Muscle of back (tissue), 11 donors: ENCODE results near the gene AMN. TPM values are rescaled to one million over a fixed set of nuclear protein-coding genes. Genes with fewer than 3 reads are reported as not detected.
A peak's percentile ranks its signal among the peaks of the same experiment; 100 is the strongest.
"Not testable (repeated sequence)": the region's sequence is repeated elsewhere in the genome, so short reads cannot be mapped to it uniquely, and the experiment has no call there.

Source experiments
- DNase-seq, 3 donors: peaks; one replicate each; pipeline versions ENCODE4 v3.0.0 to v3.0.0-alpha.2; 2013
- polyA plus RNA-seq, 10 donors: library from polyadenylated mRNA; unstranded; fragments of 120-200 nt; gene quantifications; one replicate each; pipeline ENCODE4 v1.2.1, GENCODE V29; 2013; ENCODE audit not compliant: insufficient read length in 10 of 10

Gene AMN
- polyA plus RNA-seq, 10 donors = 0.26 to 1.4 (median 0.39) TPM

DNA sequence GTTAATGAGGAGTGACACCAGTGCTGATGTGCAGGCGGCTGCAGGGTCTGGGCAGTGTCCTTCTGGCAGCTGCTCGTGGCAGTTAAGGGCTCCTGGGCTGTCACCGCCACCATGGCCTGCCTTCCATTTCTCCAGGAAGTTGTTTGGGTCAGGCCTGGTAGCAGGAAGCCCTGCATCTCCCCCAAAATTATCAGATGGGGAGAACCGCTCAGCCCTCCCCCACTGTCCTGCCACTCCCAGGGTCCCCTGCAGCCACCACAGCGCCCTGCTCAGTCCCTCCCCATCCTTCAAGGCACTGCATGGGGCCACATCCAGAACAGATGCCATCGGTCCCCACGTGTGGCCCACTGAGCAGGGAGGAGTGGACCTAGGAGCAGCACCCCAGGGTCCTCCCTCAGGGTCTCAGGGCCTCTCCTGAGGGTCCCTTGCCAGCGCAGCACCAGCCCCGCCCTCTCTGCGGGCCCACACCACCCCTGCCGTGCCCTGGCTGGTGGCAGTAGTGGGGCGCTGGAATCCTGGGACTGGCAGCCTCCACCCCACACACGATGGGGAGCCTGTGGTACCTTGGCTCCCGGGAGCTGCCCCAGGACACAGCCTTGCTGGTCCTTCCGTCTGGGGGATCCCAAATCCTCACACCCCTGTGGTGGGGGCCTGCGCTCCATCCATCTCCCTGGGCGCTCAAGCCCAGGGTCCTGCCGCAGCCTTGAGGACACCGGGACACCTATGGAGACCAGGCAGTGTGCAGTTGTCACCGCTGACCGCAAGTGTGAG is 10.3 kb upstream of the AMN start:
- no peak for DNase-seq

DNA sequence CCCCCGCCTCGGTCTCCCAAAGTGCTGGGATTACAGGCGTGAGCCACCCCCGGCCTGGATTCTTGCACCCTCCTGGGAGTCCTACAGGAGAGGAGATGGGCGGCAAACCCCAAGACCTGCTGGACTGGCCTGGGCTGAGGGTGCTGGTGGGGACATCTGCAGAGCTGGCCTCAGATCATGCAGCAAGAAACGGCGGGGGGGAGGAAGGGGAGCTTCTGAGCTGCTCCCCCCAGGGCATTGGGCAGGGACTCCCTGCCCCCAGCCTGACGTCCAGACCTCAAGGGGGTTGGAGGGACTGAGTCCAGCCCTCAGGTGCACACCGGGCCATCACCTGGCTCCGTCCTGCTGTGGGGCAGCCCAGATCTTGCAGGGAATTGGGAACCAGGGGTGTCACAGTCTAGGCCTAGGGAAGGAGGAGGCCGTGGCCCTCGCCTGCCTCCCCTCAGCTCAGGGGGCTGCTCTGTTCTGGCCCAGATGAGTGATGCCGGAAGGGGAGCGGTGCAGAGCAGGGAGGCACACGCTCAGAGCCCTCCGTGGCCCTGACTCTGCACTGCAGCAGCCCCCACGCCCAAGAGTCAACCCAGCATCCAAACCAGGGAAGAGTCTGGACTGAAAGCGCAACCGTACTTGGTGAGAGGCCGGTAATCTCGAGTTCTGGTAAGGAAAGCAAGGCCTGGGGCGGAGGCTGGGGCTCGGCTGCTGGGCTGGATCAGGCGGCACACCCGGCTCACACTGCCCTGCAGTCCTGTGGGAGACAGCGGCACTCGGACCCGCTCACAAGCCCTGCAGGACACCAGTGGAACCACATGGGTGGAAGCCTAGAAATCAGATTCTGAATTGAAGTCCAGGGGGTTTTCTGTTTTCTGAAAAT is 8.9 kb upstream of the AMN start:
- DNase-seq = no peak

DNA sequence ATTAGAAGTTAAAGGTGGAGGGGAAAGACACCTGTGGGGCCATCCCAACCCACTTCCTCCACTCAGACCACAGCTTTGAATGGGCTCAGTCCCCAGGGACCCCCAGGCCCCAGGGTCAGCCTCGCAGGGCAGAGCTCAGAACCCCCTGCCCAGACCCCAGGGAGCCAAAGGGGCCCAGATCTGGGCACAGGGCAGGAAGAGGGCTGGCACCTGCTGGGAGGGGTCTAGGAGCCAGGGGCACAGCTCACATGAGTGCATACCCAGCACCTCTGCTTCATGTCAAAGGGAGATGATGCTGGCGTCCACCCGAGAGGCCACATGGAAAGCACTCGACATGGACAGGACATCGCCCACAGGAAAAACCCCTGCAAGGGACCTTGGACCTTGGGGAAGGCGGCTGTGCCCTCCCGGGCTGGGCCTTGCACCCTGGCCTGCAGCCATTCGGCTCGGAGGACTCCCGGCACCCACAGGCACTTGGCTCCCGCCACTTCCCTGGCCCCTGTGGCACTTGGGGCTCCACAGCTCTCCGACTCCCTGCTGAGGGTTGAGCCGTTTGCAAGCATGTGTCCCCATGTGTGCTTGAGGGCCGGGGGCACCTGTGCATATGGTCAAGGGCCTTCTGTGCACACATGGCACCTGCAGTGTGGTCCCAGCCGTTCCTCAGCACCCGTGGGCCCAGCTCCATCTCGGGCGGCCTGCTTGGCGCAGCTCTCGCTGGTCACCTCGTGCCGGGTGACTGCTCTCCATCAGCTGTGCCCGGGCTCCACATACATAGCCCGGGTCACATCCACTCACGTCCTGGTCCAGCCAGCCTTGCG is 7.8 kb upstream of the AMN start:
- no peak for DNase-seq

DNA sequence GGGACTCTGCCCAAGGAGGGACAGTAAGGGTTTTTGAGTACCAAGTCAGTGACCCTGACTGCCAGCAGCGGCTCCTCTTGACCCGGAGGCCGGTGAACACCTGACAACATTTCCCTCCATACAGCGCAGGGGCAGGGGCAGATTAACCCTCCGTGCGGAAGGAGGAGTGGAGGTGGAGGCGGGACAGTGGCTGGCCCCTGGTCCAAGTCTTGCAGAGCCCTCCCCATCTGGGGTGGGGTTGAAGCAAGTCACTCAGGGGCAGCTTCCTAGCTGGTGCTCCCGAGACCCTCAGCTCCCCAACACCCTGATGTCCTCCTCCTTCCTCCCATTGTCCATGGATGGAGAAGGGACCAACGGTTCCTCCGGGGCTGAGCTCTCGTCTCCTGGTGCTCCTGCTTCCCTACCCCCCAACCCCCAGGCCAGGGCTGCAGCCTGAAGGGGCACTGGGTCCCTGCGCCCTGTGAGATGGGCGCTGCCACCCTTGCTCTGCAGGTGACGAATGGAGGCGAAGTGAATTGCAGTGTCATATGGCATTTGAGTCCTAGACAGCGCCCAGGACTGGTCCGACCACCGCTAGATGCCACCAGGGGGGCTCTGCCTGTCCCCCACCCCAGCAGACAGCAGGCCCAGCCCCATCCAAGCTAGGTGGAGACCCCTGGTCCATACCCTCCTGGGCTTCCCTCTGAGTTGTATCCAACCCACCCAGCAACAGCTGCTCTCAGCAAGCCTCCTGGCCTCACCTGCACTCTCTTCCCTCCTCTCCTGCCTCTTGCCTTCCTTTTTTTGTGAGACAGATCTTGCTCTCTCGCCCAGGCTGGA is 7.0 kb upstream of the AMN start:
- DNase-seq = no peak

DNA sequence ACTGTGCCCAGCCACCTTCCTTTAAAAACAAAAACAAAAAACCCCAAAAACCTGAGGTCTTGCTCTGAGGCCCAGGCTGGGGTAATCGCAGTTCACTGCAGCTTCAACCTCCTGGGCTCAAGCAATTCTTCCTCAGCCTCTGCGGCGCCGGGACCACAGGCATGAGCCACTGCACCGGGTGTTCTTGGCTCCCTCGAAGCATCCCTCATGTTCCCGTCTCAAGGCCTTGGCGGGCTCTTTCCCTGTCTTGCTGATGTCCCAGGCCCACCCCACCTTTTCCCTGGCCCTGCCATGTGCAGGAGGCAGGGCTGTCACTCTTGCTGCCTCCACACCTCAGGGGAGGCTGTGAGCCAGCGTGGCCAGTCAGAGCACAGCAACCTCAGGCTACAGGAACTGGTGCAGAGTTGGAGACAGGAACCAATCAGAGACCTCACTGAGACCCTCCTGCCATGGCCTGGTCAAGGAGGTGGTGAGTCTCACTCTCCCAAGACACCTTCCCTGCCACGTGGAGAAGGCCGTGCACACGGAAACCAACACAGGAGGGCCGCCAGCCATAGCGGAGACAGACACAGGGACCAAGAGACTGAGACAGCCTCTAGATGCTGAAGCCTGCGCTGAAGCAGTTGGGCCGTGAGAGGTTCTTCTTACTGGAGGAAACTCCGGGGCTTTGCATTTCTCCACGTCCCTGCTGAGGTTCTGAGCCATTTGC is 6.0 kb upstream of the AMN start:
- no peak for DNase-seq

DNA sequence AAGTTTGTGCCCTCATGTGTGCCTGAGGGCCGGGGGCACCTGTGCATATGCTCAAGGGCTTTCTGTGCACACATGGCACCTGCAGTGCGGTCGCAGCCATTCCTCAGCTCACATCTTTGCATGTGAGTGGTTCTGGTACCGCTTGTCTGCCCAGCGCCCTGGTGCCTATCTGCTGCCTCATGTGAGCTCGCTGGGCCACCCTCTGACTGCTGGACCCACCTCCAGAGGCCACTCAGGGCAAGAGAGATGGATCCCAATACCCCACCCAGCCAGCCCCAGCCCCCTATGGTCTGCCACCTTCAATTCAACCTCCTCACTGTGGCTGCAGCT is 5.4 kb upstream of the AMN start:
- DNase-seq = no peak

DNA sequence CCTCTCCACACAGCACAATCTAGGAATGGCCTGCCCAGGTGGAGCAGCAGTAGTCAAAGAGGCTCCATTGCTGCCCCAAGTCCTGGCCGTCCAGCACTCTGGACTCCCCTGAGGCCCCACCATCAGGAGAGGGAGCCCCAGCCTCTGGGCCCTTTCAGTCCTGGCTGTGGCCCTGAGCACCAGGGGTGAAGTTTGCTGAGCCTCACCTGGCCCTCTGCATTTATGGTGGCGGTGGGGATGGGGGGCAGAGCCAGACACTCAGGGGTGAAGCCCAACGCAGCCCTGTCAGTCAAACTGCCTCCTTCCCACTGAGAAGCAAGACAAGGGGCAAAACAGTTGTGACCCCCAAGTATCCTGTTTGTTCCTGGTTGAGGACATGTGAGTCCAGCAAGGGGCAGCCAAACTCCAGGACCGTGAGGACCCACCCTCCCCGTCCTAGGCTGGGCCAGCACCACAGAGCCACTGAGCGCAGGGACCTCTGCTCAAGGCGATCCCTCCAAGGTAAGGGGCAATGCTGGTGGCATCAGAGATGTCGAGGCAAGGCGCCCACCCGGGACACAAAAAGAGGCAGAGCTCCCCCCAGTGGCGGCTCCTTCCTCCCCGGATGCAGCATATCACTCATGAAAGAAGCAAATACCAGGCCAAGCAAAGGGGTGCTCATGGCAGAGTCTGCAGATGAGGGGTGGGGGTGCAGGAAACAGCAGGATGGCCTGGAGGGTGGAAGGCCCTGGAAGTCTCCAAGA is 4.8 kb upstream of the AMN start:
- DNase-seq = peak in 1 of 3 donors; percentile 61

DNA sequence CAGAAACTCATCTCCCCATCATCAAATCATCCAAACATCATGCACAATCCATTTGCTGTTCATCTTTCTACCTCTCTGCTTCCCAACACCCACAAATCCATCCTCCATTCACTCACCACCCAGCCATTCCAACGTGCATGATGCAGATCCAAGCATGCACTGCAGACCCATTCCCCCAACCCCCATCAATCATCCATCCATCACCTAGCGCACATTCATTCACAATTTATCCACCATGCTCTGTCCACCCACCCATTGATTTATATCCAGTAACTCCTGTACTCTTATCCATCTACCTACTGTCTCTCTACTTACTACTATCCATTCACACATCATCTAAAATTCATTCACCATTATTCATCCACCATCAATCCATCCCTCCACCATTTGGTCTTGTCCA is 4.0 kb upstream of the AMN start:
- DNase-seq = no peak

DNA sequence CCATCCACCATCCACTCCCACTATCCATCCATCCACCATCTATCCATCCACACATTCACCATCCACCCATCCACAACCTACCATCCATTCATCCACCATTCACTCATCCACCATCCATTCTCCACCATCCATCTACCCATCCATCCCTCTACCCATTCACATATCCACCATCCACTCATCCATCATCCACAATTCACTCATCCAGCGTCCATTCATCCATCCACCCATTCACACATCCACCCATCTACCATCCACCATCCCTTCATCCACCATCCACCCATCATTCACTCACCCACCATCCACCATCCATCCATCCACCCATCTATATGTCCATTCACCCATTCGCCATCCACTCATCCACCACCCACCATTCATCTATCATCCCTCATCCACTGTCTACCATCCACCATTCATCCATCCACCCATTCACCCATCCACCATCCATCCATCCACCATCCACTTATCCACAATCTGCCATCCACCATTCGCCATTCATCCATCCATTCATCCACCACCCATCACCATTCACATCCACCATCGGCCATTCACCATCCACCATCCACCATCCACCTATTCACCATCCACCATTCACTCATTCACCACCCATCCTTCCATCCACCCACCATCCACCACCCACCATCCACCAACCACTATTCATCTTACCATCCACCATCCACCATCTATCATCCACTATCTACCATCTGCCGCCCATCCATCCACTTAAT is 2.0 kb upstream of the AMN start:
- no peak for DNase-seq

DNA sequence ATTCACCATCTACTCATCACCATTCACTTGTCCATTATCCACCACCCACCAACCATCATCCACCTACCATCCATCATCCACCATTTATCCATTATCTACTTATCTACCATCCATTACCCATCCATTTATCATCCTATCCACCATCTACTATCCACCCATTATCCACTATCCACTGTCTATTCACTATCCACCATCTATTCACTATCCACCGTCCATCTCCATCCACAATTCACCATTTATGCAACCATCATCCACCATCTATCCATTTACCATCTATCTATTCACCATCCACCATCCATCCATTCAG is 1.5 kb upstream of the AMN start:
- DNase-seq = no peak

DNA sequence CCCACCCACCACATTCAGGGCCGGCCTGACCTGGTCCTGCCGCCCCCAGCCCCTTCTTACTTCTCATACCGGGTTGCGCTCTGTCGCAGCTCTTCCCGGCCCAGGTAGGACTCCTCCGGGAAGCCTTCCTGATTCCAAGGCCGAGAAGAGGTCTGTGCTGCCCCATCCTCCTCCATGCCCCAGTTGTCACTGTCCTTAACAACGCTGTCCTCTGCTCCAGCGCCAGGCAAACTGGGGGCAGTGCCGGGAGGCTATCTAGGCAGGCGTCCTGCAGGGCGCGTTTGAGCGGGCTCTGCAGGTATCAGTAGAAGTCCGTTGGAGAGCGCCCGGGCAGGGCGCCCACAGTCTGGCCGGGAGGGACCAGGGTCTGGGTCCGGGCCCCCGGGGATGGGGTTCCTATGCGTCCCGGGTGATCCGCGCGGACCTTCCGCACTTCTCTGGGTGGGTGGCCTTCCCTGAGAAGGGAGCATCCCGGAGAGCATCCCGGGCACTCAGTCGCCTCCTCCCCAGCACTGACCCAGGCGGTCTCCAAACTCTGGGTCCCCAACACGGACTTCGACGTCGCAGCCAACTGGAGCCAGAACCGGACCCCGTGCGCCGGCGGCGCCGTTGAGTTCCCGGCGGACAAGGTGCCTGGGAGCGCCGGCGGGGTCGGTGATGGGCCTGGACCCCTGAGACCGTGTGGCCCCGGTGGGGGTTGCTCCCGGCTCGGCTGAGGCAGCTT is 900 bp downstream of the AMN start:
- DNase-seq = no peak

DNA sequence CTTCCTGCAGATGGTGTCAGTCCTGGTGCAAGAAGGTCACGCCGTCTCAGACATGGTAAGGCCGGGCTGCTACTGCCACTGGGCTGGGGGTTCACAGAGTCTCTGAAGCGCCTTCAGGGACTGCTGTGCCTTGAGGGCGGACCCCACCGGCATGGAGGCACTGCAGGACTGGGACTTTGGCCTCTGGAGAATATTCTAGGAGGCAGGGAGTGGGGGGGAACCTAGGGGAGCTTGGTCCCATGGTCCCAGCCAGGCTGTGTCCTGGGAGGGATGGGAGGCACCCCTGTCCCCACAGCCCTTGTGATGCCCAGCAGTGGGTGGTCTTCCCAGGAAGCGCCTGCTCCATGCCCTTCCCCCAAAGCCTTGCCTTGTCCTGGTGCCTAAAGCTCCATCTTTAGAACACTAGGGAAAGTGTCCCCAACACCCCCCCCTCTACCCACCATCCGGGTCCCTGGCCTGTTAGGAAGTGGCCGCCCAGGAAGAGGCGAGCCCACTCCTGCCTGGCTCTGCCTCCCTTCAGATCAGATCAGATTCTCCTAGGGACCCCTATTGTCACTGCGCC is 1.5 kb downstream of the AMN start:
- DNase-seq = no peak

DNA sequence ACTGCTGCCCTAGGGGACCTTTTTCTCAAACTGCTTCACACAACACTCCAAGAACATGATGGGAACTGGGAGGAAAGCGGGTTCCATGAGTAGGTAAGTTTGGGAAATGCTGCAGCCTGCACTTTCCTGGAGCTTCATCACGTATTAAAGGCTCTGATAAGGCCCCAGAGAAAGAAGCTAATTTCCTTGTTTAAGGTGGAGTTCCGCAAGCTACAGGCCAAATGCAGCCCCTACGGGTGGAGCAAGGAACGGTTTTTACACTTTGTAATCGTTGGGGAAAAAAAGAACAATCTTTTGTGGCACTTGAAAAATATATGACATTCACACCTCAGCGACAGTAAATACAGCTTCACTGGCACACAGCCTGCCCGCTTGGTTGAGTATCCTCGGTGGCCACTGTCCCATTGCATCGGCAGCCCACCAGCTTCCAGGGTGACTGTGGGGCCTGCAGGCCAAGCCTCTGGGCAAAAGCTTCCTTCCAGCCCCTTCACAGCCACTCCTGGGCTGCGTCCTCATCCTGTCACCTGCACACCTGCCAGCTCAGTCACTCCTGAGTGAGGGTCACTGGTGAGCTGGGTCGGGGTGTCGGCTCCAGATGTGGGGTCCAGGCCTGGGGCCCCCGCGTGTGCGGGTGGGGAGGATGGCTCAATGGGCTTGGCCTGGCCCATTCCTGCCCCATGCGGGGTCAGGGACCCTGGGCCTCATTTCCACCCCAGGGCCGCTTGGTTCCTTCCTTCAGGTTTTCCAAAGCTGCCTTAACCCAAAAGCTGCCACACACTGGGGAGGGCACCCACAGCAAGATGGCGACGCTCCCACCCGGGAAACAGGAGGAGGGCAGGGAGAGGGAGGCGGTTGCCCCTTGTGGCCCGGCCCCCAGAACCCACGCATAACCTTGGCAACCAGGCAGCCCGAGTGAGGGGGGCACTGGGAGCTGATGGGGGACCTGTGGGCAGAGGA is 2.4 kb downstream of the AMN start:
- no peak for DNase-seq

DNA sequence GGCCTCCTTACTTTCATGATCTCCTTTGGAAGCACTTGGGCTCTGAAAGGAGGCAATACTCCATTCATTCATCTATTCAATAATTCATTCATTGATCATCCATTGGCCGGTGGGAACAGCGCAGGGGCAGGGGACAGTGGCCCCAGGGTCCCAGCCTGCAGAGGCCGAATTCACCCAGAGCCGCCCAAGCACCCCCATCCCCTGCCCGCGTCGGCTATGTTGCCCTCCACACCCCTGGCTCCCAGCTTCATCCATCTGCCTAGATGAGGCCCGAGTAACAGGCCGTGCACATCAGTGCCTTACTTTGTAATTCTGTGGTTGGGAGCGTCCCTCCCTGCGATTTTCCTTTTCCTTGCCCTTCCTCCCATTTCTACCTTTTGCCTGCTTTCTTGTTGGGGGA is 3.2 kb downstream of the AMN start:
- no peak for DNase-seq

DNA sequence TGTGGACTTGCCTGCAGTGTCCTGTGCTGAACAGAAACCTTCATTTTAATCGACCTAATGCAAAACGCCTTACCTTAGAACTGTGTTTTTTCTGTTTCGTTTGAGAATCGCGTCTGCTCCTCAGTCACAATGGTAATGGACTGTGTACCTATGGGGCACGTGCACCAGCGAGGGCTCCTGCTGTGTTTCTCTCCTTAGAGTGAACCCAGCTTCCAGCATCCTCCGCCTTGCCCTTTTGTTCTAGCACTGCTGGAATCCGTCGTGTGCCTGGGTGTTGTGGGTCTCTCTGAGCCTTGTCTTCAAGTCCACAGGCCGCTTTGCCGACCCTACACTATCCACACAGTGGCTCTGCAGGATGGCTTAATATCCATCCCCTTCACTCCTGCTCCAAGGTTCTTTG is 3.6 kb downstream of the AMN start:
- DNase-seq = no peak

DNA sequence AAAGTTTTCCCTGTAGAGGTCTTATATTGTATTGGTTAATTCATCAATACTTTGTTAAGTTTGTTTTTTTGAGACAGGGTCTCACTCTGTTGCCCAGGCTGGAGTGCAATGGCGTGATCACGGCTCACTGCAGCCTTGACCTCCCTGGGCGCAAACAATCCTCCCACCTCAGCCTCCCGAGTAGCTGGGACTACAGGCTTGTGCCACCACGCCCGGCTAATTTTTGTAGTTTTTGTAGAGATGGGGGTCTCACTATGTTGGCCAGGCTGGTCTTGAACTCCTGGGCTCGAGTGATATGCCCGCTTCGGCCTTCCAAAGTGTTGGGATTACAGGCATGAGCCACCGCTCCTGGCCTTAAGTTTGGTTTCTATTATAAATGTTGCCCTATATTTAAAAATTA is 4.4 kb downstream of the AMN start:
- not testable (repeated sequence) for DNase-seq

DNA sequence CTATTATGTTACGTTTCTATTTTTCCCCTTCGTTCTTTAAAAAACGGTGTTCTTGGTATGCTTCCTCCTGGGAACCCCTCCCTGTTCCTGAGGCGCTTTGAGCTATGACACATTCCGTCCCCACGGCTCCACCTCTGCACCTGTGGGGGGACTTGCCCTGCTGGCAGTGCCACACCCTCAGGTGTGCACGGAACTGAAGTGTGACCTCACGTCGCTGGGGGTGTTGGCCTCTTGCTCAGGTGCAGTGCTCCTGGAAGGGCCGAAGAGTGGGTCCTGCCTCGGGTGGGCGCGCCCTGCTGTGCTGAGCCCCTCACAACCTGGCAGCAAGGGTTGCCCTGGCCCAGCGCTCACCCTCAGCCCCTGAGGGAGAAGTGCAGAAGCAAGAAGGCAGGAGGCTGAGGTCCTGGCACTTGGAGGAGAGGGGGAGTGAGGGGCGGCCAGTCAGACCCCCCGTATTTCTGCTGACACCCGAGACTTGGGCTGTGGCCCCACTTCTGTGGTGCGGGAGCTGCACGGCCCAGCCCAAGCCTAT is 4.9 kb downstream of the AMN start:
- no peak for DNase-seq
